Mucosa of gallbladder (tissue), 1 donor: ENCODE data around the gene TMEM213. TPM values are rescaled to one million over a fixed set of nuclear protein-coding genes. Genes with fewer than 3 reads are reported as not detected.
"Not testable (repeated sequence)": the region's sequence is repeated elsewhere in the genome, so short reads cannot be mapped to it uniquely, and the experiment has no call there.

ENCODE experiments used
- DNase-seq: peaks from one replicate; pipeline ENCODE4 v3.0.0-alpha.2; 2020; ENCODE audit warnings: low spot score
- total RNA-seq: library from RNA; stranded (reverse); gene quantifications from one replicate; pipeline ENCODE4 v1.2.1, GENCODE V29; 2021
- donor health status: DM: no; HTN: no; CAD: no.

The TMEM213 gene
- total RNA-seq, 1 donor from 2014 or later: 0.12 TPM

DNA sequence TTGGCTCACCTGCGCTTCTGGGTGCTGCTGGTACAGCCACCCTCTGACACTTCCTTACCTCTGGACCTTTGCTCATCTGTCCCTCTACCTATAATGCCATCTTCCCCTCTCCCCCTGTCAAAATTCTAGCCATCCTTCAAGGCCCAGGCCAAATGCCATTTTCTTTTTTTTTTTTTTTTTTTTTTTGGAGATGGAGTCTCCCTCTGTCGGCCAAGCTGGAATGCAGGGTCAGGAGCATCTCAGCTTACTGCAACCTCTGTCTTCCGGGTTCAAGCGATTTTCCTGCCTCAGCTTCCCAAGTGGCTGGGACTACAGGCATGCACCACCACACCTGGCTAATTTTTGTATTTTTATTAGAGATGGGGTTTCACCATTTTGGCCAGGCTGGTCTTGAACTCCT is 748 bp upstream of the TMEM213 start:
- DNase-seq: not testable (repeated sequence)

DNA sequence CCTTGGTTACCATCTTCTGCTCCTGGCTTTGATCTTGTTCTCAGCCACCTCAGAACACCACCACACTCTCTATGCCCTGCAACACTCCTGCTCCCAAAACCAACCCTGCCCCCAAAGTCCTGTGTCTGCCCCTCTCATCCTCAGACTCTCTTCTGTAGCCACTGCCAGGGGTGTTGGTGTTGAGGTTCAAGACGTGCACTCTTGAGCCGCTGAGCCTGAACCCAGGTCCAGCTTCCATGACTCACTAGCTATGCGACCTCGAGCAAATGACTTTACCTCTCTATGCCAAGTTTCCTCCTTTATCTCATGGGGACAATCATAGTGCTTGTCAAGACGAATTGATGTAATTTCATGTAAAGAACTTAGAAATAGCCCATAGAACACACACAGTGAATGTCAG is 1.0 kb downstream of the TMEM213 start:
- no peak for DNase-seq

DNA sequence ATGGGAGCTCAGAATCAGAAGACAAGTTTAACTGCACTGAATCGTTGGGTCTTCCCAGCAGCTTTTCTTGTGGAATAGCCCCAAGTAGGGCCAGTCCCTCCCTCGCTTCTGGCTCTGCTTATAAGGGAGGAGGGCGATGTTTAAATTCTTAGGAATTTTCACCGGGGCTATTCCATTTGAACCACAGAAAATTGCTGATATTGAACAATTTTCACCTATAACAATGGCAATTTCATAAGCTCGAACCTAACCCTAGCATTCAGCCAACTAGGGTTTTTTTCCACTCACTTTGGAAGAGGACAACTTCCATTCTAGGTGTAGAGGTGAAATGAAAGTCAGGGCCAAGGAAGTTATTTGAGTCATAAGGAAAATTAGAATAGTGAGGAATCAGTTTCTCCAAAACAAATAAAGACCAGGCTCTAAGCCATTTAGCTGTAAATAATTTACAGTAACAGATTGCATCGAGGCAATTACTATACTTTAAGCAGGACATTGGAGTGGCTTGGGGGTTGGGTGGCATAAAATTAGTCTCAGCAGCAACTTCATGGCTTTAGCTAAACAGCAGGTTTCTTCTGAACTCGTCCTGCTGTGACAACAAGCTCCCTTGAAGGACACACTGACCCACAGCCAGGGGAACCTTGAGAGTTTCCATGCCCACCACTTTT is 1.7 kb downstream of the TMEM213 start:
- no peak for DNase-seq

DNA sequence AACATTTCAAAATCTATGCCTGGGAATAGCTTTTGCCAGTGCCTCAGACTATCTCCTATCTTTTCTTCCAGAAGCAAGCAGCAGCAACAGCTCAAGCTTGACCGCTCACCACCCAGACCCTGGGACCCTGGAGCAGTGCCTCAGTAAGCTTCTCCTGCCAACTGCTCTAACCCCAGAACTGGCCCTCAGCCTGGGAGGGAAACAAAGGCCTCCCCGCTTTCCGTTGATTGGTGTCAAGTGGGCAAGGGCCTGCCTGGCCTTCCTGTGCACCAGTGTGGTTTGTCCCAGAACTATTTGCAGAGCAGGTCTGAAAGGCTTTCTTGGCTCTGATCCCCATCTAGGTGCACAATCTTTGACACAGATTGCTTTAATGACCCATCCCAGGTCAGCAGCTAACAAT is 3.5 kb downstream of the TMEM213 start:
- no peak for DNase-seq

DNA sequence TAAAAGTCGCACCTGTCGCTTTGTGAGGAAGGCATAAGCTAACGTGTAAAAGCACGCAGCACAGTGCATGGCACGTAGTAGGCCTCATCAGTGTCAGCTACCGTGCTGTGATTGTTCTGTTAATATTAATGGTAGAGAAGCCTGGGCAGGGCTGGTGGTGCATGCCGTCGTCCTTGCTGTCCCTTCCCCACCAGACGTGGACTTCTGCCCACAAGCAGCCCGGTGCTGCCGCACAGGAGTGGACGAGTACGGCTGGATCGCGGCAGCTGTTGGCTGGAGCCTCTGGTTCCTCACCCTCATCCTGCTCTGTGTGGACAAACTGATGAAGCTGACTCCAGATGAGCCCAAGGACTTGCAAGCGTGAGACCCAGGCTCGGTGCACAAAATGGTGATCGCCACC is 4.9 kb downstream of the TMEM213 start:
- no peak for DNase-seq

DNA sequence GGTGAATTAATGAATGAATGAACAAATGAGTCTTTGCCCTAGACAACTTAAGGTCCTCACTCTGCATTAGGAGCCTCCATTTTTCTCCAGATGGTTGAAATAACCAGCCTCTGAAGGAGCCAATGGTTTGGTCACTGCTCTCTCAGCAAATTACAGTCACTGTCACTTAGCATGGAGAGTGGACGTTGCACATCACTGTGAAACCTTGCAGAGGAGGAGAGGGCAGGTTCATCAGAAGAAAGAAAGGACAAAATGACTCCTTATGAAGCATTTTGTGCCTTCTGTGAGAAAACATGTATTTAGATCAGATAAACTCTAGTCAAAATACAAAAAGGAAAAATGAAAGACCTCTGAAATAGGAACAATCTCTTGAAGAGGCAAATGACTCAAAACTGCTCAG is 6.8 kb downstream of the TMEM213 start:
- DNase-seq: no peak

DNA sequence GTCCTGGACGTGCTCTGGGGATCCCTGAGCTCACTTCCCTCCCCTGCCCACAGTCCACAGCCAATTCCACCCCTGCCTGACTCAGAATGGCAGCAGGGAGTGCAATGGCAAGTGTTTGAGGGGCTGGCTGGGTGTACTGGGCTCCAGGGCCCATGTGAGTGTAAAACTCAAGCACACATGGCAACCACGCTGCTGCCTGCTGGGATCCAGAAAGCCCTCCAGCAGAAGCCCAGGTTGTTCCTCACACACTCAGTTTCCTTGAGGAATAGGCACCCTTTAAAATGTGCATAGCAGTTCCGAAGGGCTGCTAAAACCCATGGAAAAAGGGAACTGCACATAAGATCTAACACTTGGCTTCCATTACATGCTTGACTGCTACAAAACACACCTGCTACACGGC is 11.6 kb downstream of the TMEM213 start:
- no peak for DNase-seq

DNA sequence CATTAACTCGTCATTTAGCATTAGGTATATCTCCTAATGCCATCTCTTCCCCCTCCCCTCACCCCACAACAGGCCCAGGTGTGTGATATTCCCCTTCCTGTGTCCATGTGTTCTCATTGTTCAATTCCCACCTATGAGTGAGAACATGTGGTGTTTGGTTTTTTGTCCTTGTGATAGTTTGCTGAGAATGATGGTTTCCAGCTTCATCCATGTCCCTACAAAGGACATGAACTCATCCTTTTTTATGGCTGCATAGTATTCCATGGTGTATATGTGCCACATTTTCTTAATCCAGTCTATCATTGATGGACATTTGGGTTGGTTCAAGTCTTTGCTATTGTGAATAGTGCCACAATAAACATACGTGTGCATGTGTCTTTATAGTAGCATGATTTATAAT is 13.5 kb downstream of the TMEM213 start:
- DNase-seq: not testable (repeated sequence)

DNA sequence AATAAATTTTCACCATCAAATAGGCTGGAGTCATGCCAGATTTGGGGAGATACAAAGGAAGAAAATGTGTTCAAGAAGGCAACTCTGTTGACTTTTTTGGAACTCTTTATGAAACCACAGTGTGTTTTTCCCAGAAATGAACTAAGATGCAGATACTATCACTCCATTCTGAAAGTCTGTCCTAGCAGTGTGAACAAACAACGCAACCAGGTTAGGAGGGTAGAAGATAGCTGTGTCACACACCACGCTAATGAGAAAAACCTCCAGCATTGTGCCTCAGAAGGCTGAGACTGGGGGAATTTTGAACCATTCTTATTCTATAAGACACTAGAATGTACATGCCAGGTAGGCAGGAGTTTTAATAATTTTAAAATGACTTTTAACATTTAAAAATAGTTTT is 16.2 kb downstream of the TMEM213 start:
- no peak for DNase-seq

DNA sequence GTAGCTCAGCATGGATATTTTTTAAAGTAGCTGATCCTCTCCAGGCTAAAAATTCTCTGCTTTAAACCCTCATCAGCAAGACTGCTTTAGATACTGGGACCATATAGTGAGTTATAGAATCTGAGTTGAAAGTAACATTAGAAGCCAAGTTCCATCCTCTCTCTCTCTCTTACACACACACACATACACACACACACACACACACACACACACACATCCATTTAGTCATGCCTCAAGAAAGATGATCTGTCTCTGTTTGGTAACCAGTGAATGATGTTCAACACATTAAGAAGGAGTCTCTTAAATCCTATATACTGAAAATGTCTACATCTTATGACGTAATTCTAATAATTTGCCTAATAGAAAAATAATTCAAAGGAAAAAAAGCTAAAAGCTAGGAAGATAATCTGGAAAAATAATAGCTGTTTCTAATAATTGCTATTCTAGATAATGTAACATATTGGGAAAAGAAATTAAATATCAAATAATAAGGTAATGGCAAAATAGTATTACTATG is 17.1 kb downstream of the TMEM213 start:
- no peak for DNase-seq

DNA sequence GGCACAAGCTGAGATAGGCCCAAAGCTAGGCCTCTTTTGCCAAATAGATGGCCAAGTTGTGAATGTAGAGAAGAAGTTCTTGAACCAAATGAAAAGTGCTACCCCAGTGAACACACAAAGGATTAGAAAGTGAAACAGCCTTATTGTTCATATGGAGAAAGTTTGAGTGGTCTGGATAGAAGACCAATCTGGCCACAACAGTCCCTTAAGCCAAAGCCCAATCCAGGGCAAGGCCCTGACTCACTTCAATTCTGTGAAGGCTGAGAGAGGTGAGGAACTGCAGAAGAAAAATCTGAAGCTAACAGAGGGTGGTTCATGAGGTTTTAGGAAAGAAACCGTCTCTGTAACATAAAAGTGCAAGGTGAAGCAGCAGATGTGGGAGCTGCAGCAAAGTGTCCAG is 18.9 kb downstream of the TMEM213 start:
- no peak for DNase-seq

DNA sequence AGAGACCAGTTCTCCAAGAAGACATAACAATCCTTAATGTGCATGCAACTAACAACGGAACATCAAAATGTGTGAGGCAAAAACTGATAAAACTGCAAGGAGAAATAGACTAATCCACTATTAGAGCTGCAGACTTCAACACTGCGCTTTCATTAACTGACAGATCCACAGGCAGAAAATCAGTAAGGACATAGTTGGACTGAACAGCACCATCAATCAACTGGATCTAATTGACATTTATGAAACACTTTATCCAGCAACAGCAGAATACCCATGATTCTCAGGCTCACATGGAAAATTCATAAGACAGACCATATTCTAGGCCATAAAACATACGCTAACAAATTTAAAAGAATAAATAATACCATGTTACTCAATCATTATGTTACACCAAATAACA is 21.8 kb downstream of the TMEM213 start:
- no peak for DNase-seq

DNA sequence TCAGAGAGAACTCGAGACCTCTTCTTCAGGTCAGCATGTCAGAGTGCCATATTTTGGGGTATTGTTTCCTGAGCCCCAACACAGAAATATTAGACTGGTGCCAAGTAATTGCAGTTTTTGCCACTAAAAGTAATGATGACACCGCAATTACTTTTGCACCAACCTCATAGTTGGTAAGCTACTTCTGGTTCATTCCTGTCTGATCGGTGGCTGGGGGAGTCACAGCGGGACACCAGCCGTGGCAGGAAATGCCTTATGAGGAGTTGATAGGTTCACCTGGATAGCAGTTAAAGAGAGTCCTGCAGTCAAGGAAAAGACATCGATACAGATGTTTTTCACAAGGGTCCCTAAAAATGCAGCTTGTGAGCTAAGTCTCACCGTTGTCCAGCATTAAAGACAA is 24.1 kb downstream of the TMEM213 start:
- DNase-seq: no peak

DNA sequence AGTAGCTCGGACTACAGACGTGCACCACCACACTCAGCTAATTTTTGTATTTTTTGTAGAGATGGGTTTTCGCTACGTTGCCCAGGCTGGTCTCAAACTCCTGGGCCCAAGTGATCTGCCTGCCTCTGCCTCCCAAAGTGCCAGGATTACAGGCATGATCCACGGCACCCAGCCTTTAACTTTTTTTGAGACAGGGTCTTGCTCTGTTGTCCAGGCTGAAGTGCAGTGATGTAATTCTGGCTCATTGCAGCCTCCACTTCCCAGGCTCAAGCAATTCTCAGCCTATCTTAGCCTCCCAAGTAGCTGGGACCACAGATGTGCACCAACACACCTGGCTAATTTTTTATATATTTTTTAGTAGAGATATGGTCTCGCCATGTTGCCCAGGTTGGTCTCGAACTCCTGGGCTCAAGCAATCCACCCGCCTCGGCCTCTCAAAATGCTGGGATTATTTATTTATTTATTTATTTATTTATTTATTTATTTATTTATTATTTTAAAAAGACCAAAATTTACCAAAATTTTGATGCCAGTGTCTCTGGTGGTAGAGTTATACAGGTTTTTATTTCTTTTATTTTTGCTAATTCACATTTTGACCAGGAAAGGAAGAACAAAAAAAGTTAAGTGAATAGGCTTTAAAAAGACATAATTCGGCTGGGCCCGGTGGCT is 25.2 kb downstream of the TMEM213 start:
- DNase-seq: no peak

DNA sequence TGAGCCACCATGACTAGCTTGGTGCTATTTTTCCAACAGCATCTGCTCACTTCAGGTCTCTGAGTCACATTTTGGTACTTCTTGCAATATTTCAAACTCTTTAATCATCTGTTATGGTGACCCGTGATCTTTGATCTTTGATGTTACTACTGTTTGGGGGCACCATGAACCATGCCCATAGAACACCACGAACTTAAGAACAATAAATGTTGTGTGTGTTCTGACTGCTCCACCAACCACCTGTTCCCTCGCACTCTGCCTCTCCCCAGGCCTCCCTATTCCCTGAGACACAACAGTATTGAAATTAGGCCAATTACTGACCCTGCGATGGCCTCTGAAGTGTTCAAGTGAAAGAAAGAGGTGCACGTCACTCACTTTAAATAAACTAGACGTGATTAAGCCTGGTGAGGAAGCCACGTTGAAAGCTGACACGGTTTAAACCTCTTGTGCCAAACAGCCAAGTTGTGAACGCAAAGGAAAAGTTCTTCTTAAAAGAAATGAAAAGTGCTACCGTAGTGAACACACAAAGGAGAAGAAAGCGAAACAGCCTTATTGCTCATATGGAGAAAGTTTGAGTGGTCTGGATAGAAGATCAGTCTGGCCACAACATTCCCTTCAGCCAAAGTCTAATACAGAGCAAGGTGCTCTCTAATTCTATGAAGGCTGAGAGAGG is 27.4 kb downstream of the TMEM213 start:
- no peak for DNase-seq

DNA sequence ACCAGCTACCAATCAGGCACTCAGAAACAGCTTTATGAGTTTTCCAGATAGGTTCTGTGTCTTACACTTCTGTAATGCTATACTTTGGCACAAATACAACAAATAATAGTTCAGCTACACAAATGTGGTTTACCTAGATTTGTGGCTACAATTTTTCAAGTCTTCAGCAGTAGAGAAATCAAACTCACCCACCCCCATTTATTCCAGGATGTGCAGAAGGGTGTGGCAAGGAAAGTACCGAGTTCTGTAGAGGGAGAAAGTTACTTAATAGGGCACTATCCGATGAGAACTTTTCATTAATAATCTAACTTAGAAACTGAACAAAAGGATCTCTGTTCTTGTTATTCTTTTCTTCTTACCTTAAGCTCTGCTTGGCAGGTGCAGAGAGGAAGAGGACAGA is 30.5 kb downstream of the TMEM213 start:
- no peak for DNase-seq

DNA sequence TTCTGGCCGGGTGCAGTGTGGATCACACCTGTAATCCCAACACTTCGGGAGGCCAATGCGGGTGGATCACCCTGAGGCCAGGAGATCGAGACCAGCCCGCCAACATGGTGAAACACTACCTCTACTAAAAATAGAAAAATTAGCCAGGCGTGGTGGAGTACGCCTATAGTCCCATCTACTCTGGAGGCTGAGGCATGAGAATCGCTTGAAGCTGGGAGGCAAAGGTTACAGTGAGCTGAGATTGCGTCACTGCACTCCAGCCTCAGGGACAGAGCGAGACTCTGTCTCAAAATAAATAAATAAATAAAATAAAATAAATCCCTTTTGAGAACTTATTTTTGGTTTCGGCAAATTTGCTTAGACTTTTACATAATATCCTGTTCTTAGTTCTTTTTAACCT is 31.5 kb downstream of the TMEM213 start:
- DNase-seq: no peak

DNA sequence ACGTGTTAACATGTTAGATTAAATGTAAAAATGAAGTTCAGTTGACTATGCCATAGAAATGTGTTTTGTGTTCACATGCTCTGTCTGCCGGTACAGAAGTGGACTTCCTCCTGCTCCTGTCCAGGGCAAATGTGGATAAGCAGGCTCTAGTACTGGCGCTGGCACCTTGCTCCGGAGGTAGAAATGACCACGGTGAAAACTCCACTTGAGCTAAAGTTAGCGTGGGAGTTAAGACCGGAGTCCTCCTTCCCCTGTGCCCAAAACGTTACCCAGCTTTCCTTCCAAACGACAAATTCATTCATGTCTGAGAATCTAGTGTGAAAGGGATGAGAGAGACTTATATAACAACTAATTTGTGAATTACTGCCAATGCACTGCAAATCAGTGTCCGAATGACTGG is 35.2 kb downstream of the TMEM213 start:
- no peak for DNase-seq

DNA sequence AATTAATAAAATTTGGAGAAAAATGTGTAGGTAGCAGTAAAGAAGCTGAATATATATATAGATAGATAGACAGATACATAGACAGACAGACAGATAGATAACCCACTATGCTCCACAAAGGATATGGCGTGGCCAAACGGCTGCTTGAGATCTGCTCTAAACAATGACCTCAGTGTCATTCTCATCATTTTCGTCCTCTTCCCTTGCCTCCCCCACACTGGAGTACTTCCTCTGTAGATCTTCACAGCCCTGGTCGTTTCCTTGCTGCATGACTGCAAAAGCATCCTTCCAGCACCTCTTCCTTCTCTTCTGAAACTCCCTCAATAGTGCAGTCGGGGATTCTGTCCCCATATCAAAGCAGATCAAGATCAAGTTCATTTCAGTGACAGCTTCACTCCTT is 35.8 kb downstream of the TMEM213 start:
- no peak for DNase-seq

DNA sequence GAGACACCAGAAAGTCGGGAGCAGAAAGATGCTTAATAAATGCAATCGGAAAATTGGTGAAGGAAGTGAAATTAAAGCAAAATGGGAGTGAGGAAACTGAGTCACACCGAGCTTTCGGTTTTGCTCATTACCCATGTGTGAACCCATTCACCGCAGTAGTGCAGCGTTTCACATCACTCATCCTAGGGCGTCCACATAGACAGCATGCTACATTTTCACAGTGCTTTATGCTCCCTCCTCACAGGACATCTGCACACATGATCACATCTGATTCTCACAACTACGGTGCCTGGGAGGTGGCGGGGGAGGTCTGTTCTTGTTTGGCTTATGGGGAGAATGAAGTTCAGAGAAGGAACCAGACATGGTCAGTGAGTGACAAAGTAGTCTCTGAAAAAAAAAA is 36.8 kb downstream of the TMEM213 start:
- no peak for DNase-seq

DNA sequence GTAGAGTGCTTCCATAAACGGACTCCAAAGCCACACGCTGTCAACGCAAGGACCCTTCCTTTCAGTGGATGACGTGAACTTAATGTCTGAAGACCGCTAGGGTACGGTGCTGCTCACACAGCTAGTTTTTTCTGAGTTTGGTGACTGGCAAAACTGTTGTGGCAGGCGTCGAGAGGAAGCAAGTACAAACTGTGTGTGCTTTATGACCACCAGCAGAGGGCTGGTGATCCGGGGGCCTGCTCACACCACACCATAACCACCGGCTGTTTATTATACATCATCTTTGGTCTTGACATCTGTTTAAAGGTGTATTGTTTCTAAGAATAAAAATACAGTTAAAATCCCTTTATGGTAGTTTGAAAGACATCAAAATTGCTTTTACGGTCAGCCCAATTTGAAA is 37.3 kb downstream of the TMEM213 start:
- no peak for DNase-seq

DNA sequence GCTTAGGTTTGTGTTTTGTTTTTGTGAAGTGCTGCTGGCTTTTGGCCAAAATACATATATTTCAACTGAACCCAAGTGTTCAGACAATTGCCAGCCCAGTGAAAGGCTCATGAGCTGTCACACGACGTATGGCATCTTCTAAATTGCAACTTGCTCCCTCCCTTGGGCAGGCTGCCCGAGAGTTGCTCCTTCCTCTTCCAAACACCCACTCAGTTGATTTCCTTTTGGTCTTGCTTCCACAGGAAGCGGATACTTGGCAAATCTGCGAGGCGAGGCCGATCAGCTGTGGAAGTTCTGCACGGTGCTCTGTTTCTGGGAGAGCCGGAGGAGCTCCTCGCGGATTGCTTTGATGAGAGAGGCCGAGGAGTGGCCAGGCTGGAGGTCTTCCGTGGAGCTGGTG is 39.8 kb downstream of the TMEM213 start:
- DNase-seq: no peak

DNA sequence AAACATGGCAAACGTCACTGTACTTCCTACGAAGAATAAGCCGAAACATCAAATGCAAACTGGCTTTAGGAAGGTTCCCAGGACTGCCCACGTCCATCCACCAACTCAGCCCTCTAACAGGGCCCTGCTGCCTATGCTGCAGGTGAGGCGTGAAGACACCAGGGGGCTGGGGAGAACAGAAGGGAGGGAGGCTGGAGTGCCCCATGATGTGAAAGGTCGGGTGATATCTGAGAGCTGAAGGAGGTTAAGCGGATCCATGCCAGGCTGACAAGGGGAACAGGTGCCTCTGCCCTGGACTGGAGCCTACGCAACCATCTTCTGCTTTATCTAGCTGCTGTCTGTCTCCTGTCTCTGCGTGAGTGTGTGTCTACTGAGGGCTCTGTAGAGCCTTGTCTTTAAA is 40.4 kb downstream of the TMEM213 start:
- DNase-seq: no peak
